HG02759 (cell line): ENCODE data around the gene SORCS1.

Experiments
- ATAC-seq: cut with Tn5 transposase; IDR thresholded peaks from one replicate; pipeline ENCODE4 v1.9.1; 2021; ENCODE audit warnings: mild to moderate bottlenecking, moderate library complexity; ENCODE audit not compliant: unreplicated experiment

SORCS1 gene

DNA sequence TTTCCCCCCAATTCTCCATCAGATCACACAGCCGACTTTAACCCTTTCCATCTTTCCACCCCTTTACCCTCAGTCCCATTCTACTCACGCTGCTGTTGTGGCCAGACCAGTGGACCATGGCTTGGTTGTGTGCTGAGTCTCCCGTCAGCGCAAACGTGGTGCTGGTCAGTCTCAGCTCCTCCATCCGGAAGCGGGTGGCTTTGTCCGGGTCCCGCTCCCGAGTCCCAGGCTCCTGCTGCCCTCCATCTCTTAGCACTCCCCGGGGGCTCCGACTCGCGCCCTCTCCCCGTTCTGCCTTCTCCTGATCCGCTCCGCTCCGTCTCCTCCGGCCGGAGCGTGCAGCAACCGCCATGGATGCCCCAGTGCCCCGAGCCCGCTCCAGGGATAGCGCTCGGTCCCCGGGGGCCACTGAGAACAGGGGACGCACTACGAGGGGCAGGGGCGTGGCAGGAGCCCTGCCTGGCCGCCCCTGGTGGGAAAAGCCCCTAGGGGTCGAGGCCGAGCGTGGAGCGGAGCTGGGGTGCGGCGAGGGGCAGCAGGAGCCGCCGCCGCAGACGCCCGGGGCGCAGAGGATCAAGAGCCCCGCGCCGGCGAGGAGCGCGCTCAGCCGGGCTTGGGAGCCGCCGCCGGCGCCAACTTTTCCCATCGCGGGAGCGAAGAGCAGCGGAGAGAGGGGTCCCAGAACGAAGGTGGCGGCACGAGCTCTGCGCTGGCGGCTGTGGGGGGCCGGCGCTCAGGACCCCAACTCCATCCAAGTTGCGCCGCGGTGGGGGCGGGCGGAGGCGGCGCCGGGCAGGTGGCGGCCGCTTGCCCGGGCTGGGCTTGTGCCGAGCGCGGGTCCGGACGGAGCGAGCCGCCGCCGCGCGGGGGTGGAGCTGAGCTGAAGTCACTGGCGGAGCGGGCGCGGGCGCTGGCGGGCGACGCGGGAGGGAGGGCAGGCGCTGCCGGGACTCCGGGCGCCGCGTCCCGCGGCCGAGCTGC, at the start of gene SORCS1:
Gene SORCS1 (minus strand): TSS at position 826 of the 981 bp plus-strand sequence.
- peak; percentile 58 for ATAC-seq

DNA sequence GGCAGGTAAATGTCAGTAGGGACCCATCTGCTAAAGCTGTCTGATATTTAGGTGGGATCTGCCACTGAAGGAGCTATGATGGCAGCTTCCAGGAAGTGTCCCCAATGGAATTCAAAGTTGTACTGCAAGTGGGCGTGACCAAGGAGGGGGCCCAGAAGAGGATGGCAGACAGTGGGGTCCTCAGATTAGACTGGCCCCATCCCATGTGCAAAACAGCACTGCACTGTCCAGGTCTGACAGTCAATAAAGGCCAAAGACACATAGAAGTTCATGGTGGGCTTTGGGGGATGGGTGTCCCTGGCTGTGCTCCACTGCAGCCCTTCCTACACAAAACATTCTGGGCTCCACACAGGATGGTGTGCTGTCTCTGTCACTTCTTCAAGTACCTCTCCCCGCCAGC, 49.8 kb upstream of the SORCS1 start:
- ATAC-seq = no peak

DNA sequence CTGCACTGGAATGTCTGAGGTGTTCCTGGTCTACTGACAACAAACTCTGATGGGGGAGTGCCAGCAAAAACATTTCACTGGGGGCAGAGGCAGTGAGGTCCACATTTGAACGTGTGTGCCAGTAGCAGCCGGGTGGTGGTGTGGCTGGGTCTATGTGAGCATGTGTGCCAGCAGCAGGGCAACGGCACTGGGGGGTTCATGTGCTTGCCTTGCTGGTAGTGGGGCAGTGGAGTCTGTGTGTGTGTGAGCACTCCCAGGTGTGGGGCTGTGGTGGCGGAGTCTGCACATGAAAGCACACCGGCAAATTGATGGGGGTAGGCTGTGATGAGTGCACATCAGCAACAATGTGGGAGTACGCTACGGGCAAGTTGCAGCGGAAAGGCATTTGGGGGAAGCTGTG, 49.4 kb upstream of the SORCS1 start:
- ATAC-seq = no peak

DNA sequence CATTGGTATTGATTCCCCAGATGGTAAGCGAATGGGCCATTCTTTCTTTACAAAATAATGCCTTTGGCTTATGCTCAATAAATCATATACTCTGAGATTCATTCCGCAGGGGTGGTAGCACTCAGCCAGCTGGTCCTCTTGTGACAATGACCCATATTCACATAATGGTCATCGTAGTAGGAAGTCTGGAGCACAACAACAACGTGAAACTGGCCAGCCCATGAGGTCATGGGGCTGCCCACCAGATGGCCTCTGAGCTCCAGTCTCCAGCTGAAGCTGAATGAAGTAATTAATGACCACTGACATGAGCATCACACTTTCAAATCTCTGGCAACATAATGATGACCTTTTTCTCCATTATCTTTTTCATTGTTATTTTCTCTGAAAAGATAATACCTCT, 42.3 kb upstream of the SORCS1 start:
- no peak for ATAC-seq

DNA sequence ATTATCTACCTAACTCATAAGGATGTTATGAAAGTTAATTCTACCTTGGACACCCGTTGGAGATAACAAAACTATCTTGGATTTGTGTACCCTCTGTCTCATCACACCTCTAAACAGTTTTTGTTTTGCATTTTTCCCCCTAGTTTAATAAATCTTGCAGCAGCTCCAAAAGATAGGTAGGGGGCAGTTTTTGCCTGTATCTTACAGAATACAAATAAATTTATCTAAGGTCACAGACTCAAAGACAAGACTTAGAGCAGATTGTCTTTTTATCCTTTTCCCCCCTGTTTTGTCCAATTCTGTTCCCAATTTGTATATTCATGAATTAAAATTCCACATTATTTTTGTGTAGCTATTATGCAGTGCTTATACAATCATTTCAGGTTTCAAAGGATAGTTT, 5.0 kb upstream of the SORCS1 start:
- ATAC-seq = no peak

DNA sequence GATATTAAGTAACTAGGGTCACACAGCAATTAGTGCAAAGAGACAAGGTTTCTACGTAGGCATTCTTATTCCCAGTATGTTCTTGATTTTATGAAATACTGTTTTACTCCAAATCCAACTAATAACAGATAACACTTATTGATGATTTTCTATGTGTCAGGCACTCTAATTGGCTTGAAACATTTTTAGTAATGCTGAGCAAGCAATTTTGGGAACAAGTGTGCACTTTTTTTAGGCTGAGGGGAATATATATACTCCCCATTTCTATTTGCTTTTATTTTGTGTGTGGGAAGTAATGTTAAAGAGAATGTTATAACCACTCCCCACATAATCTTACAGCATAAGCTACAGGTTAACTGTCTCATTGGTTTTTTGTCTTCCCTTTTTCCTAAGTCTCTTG, 4.2 kb upstream of the SORCS1 start:
- ATAC-seq = no peak

DNA sequence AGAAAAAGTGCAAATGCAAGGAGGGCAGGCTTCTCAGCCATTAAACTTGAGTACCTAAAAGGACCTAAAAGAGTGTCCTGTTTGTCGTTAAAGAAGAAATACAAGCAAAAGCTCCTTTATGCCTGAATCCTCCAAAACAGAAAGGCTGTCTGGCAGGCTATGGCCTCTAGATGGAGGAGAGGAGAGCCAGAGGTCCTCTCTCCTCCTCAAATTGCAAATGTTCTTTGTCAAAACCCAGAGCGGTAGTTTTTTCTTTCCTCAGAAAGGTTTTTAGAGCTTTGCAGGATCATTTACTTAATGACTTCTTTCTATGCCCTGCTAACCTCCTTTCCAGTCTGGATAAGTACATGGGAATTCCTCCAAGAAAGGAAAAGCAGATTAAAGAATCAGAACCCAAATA, 1.9 kb upstream of the SORCS1 start:
- ATAC-seq = no peak

DNA sequence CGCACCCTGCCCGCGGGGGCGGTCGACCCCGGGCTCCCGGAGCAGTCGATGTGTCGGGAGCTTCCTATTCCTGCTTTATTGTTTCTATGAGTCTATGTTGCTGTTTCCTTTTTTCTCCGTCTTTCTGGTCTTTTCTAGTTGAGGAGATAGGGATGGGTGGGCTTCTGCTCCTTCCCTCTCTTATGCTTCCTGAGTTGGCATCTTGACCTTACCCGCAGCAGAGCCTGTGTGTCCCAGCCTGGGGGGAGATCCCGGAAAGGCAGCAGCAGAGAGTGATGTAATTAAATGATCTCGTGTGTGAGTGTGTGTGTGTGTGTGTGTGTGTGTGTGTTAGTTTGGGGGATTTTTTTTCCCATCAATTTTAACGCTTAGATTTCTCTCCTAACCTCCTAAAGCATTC, 486 bp upstream of the SORCS1 start:
- ATAC-seq = no peak

DNA sequence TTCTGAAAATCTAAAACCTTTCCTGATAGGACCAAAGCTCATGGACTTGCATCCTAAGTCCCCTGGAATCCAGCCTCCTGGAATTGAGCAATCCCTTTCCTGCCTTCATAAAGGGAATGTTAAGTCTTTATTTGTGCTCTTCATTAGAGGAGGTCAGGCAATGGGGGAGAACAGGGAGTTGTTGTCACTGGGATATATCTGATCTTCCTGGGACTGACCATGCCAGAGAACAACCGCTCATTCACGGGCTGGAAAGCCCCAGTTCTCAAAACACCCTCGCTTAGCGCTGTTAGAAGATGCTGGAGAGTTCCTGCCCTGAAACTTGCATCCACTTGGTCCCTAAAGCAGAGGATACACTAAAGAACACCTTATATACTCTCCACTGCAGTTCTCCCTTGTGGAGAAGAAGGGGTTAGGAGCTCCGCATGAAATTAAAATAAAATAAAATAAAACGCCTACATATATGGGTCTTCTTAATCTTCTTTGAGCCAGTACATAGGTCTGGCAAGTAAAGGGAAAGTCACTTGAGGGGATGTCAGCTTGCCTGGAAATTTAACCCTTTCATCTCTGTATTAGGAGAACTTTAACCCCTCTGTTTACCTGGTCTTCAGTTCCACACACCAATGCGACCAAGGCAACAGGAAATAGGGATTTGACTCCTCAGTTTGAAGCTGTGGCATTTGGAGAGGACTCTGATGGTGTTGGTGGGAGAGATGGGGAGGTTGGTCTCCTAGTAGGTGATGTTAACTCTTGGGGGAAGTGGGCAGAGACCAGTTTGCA, 1.2 kb downstream of the SORCS1 start:
- ATAC-seq = no peak

DNA sequence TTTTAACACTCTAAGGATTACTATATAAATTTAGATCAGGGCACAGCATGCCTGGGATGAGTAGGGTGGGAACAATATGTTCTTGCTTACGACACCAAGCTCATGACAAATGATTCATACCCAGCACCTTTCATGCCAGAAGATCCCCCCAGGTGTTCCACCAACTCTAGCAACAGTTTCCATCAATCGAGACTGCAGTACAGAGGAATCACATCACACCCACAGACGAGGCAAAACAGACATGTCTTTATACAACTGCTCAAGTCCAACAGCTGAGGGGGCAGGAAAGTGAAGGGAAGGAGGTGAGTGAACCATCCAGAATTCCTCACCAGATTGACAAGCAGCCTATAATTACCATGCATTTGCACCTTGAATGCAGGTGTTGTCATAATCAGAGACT, 3.6 kb downstream of the SORCS1 start:
- no peak for ATAC-seq

DNA sequence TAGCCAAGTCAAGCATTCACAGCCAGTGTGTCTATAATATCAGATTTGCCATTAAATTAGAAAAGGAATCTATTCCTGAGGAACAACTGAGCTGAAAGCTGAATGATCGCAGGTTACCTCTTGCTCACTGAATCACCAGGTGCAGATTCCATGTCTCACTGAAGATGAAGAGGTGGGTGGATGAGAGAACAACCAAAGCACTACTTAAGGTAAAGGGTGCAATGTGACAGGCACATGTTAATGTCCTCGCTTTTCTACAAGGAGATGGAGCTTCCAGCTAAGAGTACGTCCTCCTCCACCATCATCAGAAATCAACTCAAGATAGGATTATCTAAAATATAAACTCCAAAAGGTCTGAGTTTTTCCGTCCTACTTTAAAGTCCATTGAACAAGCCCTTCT, 4.6 kb downstream of the SORCS1 start:
- ATAC-seq = no peak

DNA sequence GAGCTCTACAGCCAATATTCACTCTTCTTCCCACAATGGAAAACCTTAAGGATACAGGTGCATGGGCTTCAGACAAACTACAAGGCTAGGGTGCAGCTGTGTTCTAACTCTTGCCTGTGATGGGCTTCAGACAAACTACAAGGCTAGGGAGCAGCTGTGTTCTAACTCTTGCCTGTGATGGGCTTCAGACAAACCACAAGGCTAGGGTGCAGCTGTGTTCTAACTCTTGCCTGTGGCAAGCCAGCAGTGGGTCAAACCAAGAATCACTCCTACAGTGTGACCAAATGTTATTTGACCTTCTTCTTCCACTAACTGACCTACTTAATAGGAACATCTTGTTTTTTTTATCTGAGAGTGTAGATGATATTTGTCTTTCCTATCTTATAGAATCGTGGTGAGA, 7.4 kb downstream of the SORCS1 start:
- no peak for ATAC-seq

DNA sequence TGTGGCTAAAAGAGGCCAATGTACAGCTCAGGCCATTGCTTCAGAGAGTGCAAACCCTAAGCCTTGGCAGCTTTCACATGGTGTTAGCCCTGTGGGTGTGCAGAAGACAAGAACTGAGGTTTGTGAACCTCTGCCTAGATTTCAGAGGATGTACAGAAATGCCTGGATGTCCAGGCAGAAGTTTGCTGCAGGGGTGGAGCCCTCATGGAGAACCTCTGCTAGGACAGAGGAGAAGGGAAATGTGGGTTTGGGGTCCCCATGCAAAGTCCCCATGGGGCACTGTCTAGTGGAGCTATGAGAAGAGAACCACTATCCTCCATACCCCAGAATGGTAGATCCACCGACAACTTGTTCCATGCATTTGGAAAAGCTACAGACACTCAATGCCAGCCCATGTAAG, 12.4 kb downstream of the SORCS1 start:
- no peak for ATAC-seq

DNA sequence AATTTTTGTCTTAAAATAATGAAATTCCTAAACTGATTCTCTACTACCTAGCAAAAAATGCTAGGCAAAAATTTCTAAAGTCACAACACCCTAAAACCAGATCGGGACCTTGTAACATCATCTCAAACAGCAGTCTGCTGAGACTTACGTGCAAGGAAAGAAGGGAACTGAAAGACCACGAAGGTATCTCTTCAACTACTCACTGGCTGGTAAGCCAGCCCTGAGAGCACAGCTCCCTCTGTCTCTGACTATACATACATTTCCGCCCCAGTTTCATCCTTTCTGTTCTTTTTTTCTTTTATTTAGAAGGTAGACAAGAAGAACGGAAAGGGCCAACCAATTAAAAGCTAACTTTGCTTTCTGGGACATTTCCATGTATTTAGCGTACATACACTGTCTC, 15.6 kb downstream of the SORCS1 start:
- no peak for ATAC-seq

DNA sequence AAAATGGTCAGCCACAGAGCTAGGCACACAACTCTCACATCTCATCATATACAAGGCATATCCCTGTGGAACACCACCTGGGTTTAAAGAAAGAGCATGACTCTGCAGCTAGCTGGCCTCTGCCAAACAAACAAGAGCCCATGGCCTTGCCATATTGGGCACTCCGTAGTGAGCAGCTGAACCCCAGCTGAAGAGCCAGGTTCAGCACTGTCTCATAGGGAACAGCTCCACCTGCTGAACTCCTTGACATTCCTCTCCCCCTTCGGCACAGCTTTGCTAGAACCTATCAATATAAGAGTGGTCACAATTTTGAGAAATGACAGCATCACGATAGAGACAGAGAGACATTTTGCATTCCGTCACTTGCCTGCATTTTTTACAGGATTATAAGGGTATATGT, 20.0 kb downstream of the SORCS1 start:
- no peak for ATAC-seq

DNA sequence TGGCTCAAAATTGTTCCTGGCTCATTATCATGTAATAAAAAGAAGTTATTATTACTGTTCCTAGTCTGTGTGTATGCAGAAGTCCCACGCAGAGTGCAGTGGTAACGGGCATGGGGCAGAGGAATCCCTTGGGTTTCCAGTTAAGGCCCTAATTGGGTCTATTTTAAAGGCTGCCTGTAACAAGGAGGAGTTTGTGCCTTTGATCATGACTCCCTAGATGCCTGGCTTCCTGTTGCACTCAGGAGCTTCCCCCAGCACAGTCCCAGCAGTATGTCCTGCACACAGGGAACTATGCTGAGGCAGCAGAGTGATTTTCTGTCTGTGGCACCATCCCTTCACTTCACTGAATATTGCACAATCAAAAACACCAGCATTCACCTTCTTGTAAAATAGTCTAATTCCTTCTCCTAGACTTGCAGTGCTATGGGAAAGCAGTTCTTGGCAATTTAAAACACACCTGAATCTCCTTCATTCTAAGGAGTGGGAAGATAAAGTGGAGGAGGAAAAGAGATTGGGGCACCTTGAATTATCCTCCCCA, 22.9 kb downstream of the SORCS1 start:
- ATAC-seq = no peak

DNA sequence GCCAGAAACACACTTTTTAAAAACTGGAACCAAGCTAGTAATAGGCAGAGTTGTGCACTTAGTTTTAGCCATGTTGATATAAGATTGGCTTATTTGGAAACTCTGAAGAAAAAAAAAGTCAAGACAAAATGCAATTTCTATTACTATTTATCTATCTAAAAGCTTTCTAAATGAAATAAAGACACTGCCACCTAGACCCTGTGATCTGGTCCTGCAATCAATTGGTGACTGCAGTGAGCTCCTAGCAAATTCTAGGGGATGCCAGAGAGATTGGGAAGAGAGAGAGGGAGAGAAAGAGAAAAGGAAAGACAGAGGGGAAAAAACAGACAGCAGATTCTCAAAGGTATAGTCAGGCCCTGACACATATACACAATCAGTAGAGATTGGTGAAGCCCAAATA, 25.3 kb downstream of the SORCS1 start:
- ATAC-seq = no peak

DNA sequence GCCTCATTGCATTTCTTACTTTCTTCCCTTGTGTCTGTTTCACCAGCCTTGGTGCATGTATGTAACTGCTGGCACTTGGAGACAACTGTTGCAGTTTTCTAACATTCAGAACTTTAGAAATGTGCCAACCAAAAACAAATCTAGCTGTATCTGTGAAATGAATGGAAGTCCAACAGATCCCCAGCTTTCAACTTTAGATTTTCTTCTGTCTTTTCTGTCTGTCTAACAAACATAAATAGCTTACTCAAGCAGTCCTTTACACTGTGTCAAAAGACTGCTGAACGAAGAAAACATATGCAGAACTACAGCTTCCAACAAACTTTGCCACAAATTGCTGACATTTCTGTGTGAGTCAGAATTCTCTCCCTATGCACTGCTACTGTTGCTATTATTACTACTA, 30.9 kb downstream of the SORCS1 start:
- ATAC-seq = no peak

DNA sequence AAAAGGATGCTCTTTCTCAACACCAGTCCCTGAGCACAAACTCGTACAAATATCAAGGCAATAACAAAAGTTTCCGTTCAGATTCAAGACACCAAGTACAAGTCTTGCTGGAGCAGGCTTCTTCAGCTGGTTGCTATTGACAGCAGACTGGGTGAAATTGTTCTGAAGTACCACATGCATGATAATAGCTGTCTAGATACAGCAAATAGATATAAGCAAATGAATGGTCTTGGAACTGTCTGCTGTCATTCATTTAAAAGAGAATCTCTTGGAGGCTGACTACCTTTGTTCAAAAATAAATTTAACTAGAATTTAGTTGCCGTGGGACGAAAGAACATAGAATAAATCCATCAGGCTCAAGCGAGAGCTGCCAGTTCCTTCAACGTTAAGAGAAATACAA, 35.5 kb downstream of the SORCS1 start:
- no peak for ATAC-seq

DNA sequence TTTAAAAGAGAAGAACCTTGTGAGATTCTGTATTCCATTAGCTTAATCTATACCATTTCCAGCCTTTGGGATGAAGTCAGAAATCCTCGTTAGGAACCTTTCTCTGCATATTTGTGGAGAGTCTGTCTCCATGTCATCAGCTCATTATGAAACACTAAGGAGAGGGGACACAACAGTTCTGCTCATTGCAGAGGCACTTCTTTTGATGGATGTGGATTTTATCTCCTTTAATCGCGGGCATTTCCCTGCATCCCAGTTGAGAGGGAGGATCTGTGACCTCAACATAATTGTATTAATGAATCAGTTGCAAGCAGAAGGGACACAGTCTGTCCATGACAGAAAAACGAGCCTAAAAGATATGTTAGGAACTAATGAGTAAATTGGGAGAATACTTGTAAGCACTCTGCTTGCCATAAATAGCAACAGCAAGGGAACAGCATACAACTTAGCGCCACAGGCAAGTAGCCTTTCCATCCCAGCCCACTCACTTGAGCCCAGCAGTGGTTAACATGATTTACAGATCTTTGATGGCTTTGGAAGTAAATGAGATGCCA, 37.9 kb downstream of the SORCS1 start:
- no peak for ATAC-seq

DNA sequence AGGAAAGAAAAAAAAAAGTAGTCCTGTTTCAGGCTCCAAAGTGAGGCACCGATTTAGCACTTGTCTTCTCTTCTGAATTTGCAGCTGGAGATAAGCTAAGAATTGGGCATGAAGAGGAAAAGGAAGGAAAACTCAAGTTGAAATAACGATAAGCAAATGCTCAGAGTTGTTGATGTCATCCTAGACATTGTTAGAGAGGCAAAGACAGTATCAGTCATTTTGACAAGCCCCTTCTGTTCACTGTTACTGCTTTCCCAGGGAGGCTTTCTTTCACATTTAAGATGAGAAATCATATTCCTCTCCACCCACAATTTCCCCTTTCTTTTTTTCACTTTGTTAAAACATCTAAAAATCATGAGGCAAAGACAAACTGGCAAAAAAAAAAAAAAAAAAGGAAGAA, 41.8 kb downstream of the SORCS1 start:
- ATAC-seq = no peak

DNA sequence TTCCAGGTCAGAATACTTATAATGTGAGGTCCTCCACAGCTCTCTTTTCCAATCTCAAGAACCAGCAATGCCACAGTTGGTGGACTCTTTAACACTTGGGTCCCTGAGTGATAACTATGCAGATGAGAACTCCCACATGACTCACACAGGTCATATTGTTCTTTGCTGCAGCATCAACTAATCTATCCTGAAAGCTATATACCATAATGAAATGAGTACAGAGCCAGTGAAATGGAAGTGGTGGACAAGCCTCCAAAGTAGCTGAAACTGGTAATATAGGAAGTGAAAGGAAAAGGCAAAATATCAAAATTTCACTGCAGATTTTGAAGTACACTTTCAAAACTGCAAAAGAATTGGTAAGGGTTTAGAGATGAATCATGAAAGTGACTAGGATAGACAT, 45.6 kb downstream of the SORCS1 start:
- ATAC-seq = no peak
